NCI-H345 treated with DMSO at 0.1 percent for 48 hours (cell line): ENCODE data around the gene PTPRE.

Experiments
- DNase-seq: peaks from one replicate; lab custom pipeline; 2025; ENCODE audit not compliant: unreplicated experiment; lab: John Stamatoyannopoulos, UW

PTPRE gene

DNA sequence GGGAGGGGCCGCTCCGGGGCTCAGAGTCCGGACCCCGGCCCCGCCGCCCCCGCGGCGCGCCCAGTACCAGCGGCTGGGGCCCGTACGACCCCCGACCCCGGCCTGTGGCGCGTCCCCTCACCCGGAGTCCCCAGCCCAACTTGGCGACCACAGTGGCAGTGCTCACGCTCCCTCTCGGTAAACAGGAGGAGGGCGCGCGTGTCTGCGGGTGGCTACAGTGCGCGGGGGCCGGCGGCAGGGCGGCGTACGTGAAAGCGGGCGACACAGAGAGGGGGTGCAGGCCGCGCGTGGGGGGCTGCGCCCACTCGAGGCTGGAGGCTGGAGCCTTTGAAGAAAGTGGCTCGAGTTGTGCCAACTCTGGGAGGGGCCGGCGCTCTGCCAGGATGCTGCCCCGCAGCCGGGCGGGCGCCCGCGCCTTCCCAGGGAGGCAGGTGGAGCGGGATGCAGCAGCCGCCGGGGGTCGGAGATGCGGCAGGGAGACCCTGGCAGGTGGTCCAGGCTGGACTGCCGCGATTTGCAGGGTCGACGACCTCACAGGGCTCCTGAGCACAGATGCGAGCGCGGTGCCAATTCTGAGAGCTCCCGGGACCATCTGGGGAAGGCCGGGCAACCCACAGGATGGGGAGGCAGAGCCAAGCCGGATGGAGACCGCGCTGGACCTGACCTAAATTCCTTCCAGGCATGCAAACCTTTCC is 655 bp downstream of the PTPRE start:
- no peak for DNase-seq

DNA sequence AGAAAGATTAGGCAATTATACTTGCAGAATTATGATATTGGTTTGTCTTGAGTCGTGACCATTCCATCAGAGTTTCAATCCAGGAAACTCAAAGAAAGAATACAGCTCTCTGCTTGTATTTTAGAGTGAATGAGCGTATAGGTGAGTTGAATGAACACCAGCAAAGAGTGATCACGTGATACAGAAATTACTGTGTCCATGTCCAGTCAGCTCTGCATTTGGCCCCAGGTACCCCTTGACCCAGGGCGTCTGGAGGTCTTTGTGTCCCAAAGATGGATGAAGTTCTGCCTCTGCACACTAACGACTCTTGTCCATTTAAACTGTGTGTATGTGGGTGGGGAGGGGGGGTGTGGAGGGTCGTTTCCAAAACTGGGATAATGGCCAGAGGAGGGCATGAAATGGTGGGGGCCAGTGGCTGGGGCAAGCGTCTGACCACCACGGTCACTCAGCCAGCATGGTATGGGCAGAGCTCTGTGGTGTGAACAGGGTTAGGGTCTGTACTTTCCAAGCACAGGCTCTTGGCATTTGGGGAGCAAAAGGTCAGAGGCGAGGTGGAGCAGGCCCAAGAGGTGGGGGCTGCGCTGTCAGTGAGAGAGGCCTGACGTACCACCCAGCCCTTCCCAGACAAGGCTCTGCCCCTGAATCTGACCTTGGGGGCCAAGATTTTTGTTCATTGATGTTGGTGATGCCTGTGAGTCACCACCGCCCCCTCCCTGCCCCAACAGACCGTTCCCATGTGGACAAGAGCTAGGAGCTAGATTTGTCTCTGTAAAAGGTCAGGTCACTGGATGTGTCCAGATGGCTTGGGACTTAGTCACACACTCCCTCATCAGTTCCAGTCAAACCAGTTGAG is 1.4 kb downstream of the PTPRE start:
- DNase-seq, result no peak

DNA sequence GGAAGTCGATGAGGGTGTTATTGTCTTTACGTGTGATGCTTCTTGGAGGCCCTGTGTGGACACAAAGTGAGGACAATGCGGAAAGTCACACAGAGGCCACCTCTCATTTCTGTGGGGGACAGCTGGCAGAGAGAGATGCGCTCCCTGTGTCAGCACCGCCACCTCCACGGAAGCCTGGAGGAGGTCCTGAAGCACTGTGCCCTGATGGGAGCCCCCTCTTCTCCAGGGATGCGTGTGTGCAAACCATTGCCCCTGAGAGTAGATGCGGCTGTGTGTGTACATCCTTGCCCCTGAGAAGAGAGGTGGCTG is 2.0 kb downstream of the PTPRE start:
- no peak for DNase-seq

DNA sequence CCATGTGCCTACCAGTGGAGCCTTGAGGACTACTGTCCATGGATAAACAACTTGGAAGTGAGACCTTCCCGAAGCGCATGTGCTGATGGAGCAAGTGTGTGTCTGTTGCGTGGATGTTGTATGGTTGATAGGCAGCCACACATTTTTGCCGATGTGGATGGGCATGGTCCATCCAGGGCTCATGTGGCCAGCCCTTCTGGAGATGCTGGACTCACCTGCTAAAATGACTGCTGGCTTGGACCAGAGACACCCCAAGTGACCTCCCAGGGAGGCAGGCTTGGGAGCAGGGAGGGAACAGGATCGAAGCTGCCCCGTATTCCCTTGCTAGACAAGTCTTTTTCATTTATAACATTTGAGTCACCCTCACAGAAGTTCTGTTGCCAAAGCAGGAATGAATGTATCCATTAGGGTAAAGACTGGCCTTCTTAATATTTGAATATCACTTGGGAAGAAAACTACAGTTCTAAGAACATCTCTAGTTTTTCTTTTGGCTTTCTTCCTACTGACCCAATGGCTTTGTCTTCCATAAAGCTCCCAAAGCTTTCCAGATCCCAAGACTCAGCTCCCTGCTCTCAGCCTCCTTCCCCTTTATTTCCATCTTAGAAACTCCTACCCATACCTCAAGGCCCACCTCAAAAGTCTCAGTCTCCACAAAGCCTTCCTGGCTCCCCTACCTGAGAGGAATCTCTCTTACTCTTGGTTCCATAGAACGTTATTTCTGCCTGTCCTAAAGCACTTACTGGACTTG is 3.0 kb downstream of the PTPRE start:
- no peak for DNase-seq

DNA sequence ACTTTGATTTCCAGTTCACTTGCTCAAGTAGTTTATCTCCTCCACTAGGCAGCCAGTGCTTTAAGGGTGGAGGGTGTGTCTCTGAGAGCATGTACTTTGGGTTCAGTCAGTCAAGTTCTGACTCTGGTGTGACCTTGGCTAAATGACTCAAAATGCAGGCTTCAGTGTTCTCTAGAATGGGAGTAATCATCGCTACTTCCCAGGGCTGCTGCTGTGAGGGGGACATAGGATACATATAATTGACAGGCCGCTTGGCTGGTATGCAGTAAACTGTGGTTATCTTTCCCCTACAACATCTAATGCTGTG is 3.5 kb downstream of the PTPRE start:
- no peak for DNase-seq

DNA sequence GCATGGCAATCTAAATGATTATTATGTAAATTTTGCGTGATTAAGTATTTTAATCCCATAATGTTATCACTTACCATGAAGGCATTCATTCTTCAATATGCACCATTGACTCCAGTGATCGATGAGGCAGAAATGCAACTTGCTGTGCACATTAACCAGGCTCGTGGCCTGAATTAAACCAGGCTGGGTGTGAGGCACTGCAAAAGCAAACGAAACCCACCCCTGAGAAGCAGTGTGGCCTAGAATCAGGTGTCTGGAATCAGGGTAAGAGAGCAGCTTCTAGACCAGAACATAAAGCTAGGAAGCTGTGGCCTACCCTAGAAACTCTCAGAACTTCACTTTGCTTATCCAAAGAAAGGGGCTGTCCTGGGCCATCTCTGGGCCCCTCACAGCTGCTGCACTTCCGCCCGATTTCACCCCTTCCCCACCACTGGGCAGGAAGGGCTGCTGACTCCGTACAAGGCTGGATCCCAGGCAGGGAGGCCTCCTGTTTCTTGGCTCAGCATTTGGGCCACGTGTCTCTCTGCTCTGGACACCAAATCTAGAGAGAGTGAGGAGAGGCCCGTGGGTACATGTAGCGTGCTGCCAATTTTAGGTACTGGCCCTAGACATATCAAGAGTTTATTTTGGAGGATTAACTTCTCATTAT is 4.4 kb downstream of the PTPRE start:
- no peak for DNase-seq

DNA sequence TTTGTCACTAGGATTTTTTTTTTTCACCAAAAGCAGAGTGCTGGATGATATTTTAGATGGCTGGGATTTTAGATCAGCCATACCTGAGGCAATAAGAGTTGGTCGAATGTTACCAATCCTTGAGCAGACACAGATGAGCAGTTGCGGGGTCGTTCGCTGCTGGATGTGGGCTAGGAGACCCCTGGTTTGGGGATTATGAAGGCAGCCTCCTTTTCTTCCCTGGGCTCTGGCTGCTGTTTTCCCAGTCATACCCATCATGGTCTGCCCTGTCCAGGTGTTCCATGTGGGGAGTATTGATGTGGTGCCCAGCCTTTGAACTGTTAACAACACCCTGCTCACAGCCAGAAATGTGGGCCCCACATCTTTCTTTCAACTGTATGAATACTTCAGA is 5.0 kb downstream of the PTPRE start:
- DNase-seq, result no peak

DNA sequence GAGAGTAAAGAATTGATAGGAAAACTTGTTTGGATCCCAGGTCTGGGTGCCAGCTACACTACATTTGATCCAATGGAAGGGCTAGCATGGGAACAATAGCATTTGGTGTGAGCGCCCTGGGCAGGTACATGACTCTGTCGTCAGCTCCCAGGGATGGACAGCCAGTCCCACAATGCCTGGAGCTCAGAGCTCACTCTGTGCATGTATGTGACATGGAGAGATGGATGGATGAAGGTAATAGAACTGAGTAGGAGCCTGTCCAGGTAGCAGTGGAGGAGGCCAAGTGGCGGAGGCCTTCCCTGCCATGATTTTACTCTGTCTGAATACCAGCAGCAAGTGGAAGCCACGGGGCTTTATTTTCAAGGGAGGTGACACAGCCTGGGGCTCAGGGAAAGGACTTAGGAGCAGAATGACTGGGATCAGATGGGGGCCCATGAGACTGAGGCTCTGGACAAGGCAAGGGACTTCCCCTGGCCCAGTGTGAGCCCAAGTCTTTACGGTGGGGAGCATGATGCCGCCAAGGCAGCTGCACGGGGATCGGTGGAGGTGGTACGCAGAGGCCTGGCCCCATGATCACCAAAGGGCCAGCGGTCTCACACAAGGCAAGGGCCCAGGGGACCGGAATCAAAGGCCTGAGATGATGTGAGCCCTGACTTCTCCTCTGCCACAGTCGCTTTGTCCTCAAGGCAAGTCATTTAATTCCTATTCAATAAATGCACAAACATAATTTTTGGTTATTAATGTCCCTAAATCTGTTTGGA is 5.9 kb downstream of the PTPRE start:
- no peak for DNase-seq

DNA sequence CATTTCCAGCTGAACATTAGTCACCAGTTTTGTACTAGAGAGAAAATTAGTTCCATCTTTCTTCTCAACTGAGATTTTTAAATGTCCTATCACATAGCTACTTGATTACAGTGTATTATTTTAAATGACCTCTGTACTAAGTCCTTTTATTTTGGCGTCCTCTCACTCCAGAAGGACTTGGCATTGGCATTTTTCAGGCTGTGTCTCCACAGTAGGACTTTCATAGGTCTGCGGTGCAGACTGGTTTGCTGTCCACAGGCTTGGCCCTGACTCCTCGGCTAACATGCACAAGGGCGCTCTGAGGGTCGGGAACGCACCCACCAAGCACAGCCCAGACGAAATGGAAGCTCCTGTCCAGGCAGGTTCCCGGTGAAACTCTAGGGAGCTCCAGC is 6.5 kb downstream of the PTPRE start:
- DNase-seq, result no peak

DNA sequence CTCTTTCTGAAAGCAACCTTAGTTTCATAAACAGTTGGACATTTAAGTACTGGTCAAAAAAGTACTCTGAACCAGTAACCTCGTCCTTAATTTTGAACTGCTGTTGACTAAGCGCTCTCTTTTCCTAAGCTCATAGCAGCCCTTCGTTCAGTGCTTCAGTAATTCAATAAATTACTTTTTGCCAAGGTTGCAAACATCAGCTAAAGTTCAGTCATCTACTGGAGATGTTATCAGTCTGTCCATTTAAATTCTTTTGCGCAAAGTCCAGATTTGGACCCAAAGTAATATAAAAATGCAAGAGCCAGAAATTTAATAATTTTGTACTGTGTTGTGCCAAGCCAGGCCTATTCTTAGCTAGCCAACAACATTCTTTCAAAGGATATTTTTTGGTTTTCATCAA is 8.4 kb downstream of the PTPRE start:
- DNase-seq, result no peak

DNA sequence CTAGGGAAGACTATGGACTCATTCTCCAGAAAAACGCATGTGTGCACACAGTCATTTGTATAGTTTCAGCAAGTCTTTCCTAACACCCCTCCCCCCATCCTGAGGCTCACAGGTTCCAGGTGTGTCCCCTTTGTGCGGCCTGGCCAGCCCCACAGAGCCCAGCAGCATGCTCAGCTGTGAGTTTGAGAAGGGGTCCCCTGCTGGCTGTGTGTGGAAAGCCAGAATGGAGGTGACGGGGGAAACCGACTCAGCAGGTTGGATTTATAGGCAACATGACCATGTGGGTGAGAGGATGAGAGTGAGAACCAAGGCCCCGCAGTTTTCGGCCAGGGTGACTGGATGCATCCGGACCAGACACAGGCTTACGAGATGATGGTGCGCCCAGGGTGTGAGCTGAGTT is 9.9 kb downstream of the PTPRE start:
- DNase-seq, result no peak

DNA sequence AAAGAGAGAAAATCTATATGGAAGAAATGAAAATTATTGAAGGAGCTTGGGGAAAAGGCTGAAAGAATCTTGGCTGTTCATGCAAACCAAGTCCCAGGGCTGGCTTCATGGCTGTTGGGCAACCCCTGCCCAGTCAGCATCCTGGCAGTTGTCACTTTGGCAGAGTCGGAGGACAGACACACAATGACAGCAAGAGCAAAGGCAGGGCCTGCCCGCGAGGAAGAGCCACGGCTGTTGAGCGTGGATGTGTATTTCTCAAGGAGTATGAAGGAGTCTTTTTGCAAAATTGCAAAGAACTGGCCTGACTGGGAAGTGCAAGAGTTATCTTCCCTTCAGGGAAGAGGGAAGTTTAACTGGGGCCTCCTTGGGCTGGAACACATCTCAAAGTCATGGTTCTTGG is 11.7 kb downstream of the PTPRE start:
- DNase-seq, result no peak

DNA sequence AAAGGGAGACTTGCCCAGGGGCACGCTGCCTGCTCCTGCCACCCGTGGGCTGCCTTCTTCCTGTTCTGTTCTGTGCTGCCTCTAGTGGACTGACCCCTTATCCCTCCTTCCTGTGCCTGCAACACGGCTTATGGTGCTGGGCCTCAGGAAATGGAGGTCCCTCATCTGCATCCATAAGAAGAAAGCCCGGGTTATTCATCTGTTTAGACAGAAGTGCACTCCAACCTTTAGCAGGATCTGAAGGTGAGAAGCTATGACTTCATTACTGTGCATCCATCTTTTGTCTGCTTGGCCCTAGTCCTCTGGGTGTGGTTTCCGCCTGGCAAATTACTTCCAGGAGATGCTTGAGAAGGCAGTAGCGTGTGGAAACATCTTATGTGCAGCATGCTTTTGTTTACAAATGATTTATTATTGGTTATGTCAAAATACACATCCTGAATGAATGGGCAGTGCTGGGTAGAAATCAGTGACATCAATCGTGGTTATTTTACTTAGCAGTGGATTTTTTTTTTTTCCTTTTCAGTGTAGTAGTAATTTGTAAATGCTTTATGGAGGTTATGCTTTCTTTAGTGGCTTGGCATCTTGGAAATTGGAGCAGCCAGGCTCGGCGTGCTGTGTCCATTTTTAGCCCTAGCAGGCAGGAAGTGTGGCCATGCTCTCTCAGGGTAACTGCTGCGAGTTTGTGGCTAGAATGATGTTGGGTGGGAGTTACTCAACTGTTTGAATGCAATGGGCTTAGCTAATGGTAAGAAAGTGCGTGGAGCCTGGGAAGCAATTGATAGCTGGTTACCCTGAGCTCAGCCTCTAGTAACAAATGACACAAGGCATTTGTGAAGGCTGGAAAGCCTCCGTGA is 12.7 kb downstream of the PTPRE start:
- no peak for DNase-seq

DNA sequence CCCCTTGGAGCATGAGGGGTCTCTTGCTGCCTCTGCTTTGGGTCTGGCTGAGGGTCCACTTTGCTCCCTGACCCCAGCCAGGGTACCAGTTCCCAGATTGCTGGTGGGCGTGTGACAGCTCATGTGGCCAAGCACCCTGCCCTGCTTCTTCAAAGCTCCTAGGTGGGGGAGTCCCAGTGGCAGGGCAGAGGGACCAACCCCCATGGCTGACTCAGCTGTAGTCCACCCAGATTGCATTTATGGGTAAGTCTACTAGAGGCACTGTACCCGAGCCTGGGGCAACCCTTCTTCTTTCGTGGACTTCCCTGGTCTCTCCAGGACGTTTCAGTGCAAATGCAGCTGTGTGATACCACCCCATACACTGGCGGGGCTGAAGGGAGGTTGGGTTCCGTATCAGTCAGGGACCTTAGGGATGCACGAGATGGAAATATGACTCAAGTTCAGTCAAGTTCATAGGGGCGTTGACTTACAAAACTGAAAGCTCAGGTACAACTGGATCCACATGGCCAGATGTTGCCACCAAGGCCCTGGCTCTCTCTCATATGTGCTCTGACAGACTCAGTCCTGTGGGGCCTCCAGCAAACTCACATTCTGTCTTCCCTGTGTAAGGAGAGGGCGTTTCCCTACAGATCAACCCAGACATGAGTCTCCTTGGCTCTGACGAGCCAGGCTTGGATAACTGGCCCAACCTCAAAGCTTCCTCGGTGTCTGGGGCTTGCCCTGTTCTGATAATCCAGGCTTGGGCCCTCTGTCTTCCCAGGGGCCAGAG is 13.6 kb downstream of the PTPRE start:
- DNase-seq, result no peak

DNA sequence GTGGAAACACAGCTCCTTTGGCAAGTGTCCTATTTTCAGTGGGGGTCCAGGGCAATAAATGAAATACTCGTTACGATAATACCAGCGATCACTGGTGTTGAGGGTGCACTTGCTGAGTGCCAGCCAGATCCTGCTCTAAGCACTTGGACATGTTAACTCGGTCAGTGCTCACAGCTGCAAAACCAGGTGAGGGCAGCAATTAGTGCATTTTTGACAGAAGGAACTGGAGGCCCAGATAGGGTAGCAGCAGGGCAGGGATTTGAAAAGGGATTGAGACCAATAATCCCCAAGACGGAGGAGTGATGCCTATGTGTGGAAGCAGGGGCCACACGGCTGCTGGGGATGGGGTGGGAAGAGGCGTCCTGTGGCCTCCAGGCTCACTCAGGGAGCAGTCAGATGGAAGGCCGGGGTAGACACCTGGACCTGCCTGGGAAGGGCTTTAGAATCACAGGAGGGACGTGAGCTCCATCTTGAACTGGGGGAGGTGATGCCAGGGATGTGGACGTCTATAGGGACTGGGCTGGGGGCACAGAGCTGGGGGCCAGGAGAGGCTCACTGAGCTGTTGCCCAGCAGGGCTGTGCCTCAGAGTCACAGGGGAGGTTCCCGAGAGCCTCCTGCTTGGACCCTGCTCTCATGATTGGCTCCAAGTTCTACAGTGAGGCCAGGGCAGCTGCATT is 14.3 kb downstream of the PTPRE start:
- no peak for DNase-seq

DNA sequence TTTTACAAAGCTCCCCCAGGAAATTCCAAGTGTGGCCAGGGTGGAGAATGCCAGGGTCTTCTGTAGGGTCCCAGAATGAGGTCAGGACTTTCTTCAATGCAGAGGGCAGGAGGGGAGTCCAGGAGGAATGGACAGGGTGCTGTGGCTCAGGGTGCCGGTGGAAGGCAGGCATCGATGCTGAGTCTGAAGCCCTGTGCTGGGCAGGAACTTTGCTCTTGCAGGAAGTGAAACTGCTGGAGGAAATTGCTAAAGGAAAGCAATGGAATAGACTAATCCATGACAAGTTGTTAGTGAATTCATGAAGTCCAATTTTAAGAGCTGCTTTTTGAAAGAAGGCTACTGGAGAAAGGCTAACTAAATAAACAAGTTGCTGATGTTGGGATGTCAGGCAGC is 14.8 kb downstream of the PTPRE start:
- DNase-seq, result no peak

DNA sequence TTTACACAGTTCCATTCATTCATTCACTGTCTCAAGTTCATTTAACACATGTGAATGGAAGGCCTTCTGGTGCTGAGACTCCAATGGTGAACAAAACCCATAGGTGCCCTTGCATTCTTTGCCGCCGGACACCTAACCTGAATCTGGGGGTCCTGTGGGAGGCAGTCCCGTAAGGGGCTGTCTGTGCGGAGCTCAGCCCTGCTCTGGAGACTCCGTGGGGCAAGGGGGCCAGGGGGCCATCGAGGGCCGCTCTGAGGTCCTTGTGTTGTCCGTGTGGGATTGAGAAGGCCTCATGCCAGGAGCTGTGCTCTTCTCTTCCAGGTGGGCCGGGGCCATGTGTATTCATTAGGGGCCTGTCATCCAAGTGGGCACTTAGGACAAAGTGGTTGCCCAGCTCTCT is 15.3 kb downstream of the PTPRE start:
- no peak for DNase-seq

DNA sequence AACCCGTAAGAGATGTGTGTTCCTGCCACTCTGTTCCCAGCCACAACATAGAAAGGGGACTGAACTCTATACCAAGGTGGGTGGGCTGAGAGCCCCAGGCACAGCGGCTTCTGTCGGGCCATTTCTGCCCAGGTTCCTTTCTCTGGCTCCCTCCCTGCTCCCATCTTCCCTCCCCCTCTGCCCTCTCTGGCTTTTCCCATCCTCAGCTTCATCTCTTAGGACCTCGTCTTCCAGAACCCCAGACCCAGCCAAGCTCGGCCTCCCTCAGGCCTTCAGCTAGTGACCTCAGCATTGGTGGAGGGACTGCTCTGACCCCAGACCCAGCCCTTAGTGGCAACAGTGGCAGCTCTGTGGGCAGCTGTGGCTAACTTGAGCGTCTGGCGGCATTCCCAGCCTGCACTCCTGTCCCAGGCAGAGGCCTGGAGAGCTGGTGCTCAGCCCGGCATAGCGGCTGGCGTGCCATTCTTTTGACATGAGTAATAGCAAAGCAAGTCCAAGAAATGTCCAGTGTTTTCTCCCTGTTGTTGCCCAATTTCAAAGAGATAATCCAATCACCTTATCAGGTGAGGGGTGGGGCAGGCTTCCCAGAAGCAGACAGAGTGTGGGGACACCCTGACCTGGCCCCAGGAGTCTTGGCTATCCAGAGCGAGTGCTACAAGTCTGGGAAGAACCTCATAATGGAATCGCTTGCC is 15.9 kb downstream of the PTPRE start:
- DNase-seq, result no peak
